Measurements from ENCODE around the gene OTOP3.

OTOP3 gene

GRCh38 chr17:74938194-74938950 lies 2.7 kb downstream of the OTOP3 start:
- no peak for DNase-seq (ENCODE audit: low read depth in 2 of 3, low spot score in 1 of 3)

GRCh38 chr17:74939534-74939933 lies 3.8 kb downstream of the OTOP3 start:
- no peak for DNase-seq (ENCODE audit: low read depth in 2 of 3, low spot score in 1 of 3)

- DNase-seq (ENCODE audit: low read depth in 2 of 3, low spot score in 1 of 3), result no peak
These were observed 5.5 kb downstream of the OTOP3 start for GRCh38 chr17:74941128-74941725.

- no peak for DNase-seq (ENCODE audit: low read depth in 2 of 3, low spot score in 1 of 3)
These were observed 8.3 kb downstream of the OTOP3 start for GRCh38 chr17:74943808-74944522.

GRCh38 chr17:74945543-74945942 lies 9.8 kb downstream of the OTOP3 start:
- DNase-seq (ENCODE audit: low read depth in 2 of 3, low spot score in 1 of 3), result no peak

GRCh38 chr17:74946641-74947040 lies 10.9 kb downstream of the OTOP3 start:
- DNase-seq (ENCODE audit: low read depth in 2 of 3, low spot score in 1 of 3), result no peak

GRCh38 chr17:74947041-74947754 lies 11.5 kb downstream of the OTOP3 start:
- DNase-seq (ENCODE audit: low read depth in 2 of 3, low spot score in 1 of 3), result no peak

- no peak for DNase-seq (ENCODE audit: low read depth in 2 of 3, low spot score in 1 of 3)
These were observed 13.9 kb downstream of the OTOP3 start for GRCh38 chr17:74949455-74950115.

- no peak for DNase-seq (ENCODE audit: low read depth in 2 of 3, low spot score in 1 of 3)
These were observed 14.5 kb downstream of the OTOP3 start for GRCh38 chr17:74950207-74950606.

GRCh38 chr17:74951065-74951464 lies 15.4 kb downstream of the OTOP3 start:
- no peak for DNase-seq (ENCODE audit: low read depth in 2 of 3, low spot score in 1 of 3)

GRCh38 chr17:74951680-74952421 lies 16.2 kb downstream of the OTOP3 start:
- DNase-seq (ENCODE audit: low read depth in 2 of 3, low spot score in 1 of 3), result no peak

GRCh38 chr17:74952431-74953133 lies 16.9 kb downstream of the OTOP3 start:
- DNase-seq (ENCODE audit: low read depth in 2 of 3, low spot score in 1 of 3), result no peak

GRCh38 chr17:74953134-74953687 lies 17.5 kb downstream of the OTOP3 start:
- no peak for DNase-seq (ENCODE audit: low read depth in 2 of 3, low spot score in 1 of 3)

- no peak for DNase-seq (ENCODE audit: low read depth in 2 of 3, low spot score in 1 of 3)
These were observed 18.4 kb downstream of the OTOP3 start for GRCh38 chr17:74954115-74954514.

- DNase-seq (ENCODE audit: low read depth in 2 of 3, low spot score in 1 of 3), result no peak
These were observed 19.1 kb downstream of the OTOP3 start for GRCh38 chr17:74954665-74955421.

GRCh38 chr17:74956093-74956492 lies 20.4 kb downstream of the OTOP3 start:
- no peak for DNase-seq (ENCODE audit: low read depth in 2 of 3, low spot score in 1 of 3)

GRCh38 chr17:74957935-74958740 lies 22.4 kb downstream of the OTOP3 start:
- DNase-seq (ENCODE audit: low read depth in 2 of 3, low spot score in 1 of 3), result peak; percentile 62 to 86 (median 73)

Measured in stimulated activated CD4-positive, alpha-beta T cell treated with anti-CD3 and anti-CD28 coated beads, Interleukin-12 subunit alpha, Interleukin-12 subunit beta, amount 100 ng/mL, for 48 hours (primary cell).